ENCODE data around the gene GNAS-AS1. TPM values are rescaled to one million over a fixed set of nuclear protein-coding genes. Genes with fewer than 3 reads are reported as not detected.

The GNAS-AS1 gene
- total RNA-seq, 6 donors from 2014 or later: 0.30 to 2.1 (median 0.54) TPM; not detected in 1

GRCh38 chr20:58875111-58875510, 24.4 kb upstream of the GNAS-AS1 start:
- Histone ChIP-seq H3K4me1 (no peaks in the 10 kb centered on the region), H3K4me3 (no peak overlapping the region), H3K27ac (no peak overlapping the region), H3K9me3 (no peaks in the 10 kb centered on the region), H3K36me3 (no peaks in the 10 kb centered on the region), H3K27me3 (no peaks in the 10 kb centered on the region)
- TF ChIP-seq POLR2A (IDR thresholded peaks at IDR 0.05) (no peak), CTCF (IDR thresholded peaks at IDR 0.05) (no peak), POLR2AphosphoS5 (IDR thresholded peaks at IDR 0.05) (no peak), EP300 (IDR thresholded peaks at IDR 0.05) (no peak)
- WGBS, 2 donors: 91 to 94% methylated on average over 3 of the region's 3 CpGs
- ATAC-seq (ENCODE audit: low FRiP score in 2 of 2) (no peak), DNase-seq (no peak)

GRCh38 chr20:58874469-58874868, 23.8 kb upstream of the GNAS-AS1 start:
- 85 to 91% methylated on average over 1 of the region's 1 CpG for WGBS, 2 donors
- DNase-seq (no peak), ATAC-seq (ENCODE audit: low FRiP score in 2 of 2) (no peak)
- no peak overlapping the region for H3K4me3 ChIP-seq
- H3K27ac ChIP-seq: no peak overlapping the region
- no peaks in the 10 kb centered on the region for H3K27me3 ChIP-seq
- no peaks in the 10 kb centered on the region for H3K9me3 ChIP-seq
- no peak for TF ChIP-seq CTCF (IDR thresholded peaks at IDR 0.05)
- no peaks in the 10 kb centered on the region for H3K4me1 ChIP-seq
- H3K36me3 ChIP-seq: no peaks in the 10 kb centered on the region

- H3K4me3 ChIP-seq: no peak overlapping the region
- H3K27me3 ChIP-seq: no peaks in the 10 kb centered on the region
- TF ChIP-seq POLR2AphosphoS5 (IDR thresholded peaks at IDR 0.05) (no peak), POLR2A (IDR thresholded peaks at IDR 0.05) (no peak), CTCF (IDR thresholded peaks at IDR 0.05) (no peak), EP300 (IDR thresholded peaks at IDR 0.05) (no peak)
- DNase-seq: no peak
- H3K9me3 ChIP-seq: no peaks in the 10 kb centered on the region
- no peak overlapping the region for H3K27ac ChIP-seq
- WGBS, 2 donors: 78 to 82% methylated on average over 8 of the region's 8 CpGs
- H3K4me1 ChIP-seq: no peaks in the 10 kb centered on the region
- no peak for ATAC-seq (ENCODE audit: low FRiP score in 2 of 2)
- H3K36me3 ChIP-seq: no peaks in the 10 kb centered on the region
Observed at GRCh38 chr20:58871533-58872102, 20.9 kb upstream of the GNAS-AS1 start.

GRCh38 chr20:58870293-58871014, 19.8 kb upstream of the GNAS-AS1 start:
- H3K9me3 ChIP-seq: no peaks in the 10 kb centered on the region
- TF ChIP-seq CTCF (IDR thresholded peaks at IDR 0.05) (peak; percentile 73 to 86 (median 81)), POLR2AphosphoS5 (IDR thresholded peaks at IDR 0.05) (no peak), POLR2A (IDR thresholded peaks at IDR 0.05) (no peak), EP300 (IDR thresholded peaks at IDR 0.05) (no peak)
- H3K27me3 ChIP-seq: no peaks in the 10 kb centered on the region
- H3K36me3 ChIP-seq: no peaks in the 10 kb centered on the region
- no peak overlapping the region for H3K4me3 ChIP-seq
- H3K4me1 ChIP-seq: no peaks in the 10 kb centered on the region
- WGBS, 2 donors: 38 to 39% methylated on average over 7 of the region's 7 CpGs
- no peak overlapping the region for H3K27ac ChIP-seq
- peak in 1 of 2 donors; percentile 77 for DNase-seq
- peak; percentile 85 to 87 for ATAC-seq (ENCODE audit: low FRiP score in 2 of 2)
